Activated T-helper 17 cell treated with anti-CD3 and anti-CD28 coated beads, Interleukin-2, amount 50 U/mL, for 72 hours (primary cell): Measurements from ENCODE around the gene SPOCD1. TPM values are rescaled to one million over a fixed set of nuclear protein-coding genes. Genes with fewer than 3 reads are reported as not detected.

Source experiments
- ATAC-seq: fragments of 150-1000 bp; cut with Tn5 transposase; replicated peaks from 2 replicates; pipeline ENCODE4 v1.10.0; 2021; ENCODE audit warnings: mild to moderate bottlenecking, moderate library complexity
- H3K27ac Mint-ChIP-seq: one replicate; pipeline ENCODE4 v1.8.0; 2022; ENCODE audit warnings: mixed read lengths
- H3K27me3 Mint-ChIP-seq: one replicate; pipeline ENCODE4 v1.8.0; 2022; ENCODE audit warnings: mixed read lengths
- H3K36me3 Mint-ChIP-seq: one replicate; pipeline ENCODE4 v1.8.0; 2022; ENCODE audit warnings: low read depth, mild to moderate bottlenecking, mixed read lengths
- H3K4me1 Mint-ChIP-seq: one replicate; pipeline ENCODE4 v1.8.0; 2022; ENCODE audit warnings: mixed read lengths
- H3K4me3 Mint-ChIP-seq: one replicate; pipeline ENCODE4 v1.8.0; 2022; ENCODE audit warnings: mild to moderate bottlenecking, mixed read lengths
- H3K9me3 Mint-ChIP-seq: one replicate; pipeline ENCODE4 v1.8.0; 2022; ENCODE audit warnings: mixed read lengths
- total RNA-seq, 2 donors: library from RNA; stranded (reverse); gene quantifications; one replicate each; pipeline ENCODE4 v1.2.3, GENCODE V29; 2022

Gene SPOCD1
- total RNA-seq, 2 donors from 2014 or later: 0.84 to 1.8 TPM

GRCh38 chr1:31782421-31783410, 33.1 kb downstream of the SPOCD1 start:
- no peak for ATAC-seq
- Mint-ChIP-seq H3K27ac (peak overlapping the region; percentile 26), H3K4me3 (no peak overlapping the region), H3K36me3 (no peaks in the 10 kb centered on the region), H3K27me3 (no peaks in the 10 kb centered on the region), H3K4me1 (peaks cover 3% of the 10 kb centered on the region), H3K9me3 (no peaks in the 10 kb centered on the region)

DNA sequence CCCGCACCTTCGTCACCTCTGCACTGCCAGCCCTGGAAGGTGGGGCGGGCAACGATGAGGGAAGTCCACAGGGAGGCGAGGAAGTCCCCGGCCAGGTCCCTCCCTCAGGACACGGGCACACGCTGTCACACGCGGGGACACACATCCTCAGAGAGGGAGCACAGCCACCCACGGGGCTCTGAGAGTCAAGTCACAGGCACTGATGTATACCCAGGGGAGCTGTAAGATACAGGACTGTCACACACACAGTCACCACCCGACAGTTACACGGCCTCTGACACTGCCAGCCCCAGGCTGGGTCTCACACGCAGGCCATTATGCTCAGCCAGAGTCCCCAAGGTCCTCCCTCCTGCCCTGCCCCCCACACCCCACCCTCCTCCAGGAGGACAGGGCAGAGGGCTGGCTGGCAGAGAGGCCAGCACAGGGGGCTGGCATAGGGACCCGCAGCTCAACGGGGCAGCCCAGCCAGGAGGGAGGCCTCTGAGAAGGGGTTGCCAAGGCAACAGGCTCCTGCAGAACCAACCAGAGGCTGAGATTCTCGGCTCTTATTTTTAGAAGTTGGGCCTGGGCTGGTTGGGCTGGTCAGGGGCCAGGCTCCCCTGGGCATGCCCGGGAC, 34.0 kb downstream of the SPOCD1 start:
- H3K27me3 Mint-ChIP-seq: peaks cover 5% of the 10 kb centered on the region
- H3K4me3 Mint-ChIP-seq: no peak overlapping the region
- ATAC-seq: peak; percentile 60
- peak overlapping the region; percentile 26 for H3K27ac Mint-ChIP-seq
- H3K9me3 Mint-ChIP-seq: no peaks in the 10 kb centered on the region
- H3K36me3 Mint-ChIP-seq: no peaks in the 10 kb centered on the region
- H3K4me1 Mint-ChIP-seq: no peaks in the 10 kb centered on the region

DNA sequence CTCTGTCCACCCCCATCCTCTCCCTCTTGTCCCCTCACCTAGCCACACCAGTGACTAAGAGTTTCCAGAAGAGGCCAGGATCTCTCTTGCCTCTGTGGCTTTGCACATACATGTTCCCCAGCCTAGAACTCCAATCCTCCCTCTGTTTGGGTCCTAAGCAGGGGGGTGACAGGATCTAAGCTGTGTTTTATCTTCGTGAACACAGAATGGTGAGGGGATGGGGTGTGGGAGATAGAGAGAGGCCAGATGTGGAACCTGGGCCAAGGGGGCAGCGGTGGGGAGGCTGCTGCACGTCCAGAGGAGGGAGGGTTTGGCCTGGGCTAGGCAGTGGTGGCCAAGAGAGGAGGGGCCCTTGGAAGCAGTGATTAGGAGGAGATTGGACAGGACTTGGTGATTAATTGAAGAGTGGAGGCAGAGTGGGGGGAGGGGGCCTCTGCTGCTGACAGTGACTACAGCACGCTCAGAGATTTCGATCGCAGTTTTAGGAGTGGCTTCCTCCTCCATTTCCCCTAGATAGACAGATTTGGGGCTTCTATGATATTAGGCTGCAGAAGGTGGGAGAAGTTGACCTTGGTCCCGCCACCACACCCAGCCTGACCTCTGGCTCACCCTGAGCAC, 34.6 kb downstream of the SPOCD1 start:
- Mint-ChIP-seq H3K36me3 (no peaks in the 10 kb centered on the region), H3K27me3 (peaks cover 11% of the 10 kb centered on the region), H3K4me1 (no peaks in the 10 kb centered on the region), H3K4me3 (no peak overlapping the region), H3K9me3 (no peaks in the 10 kb centered on the region), H3K27ac (no peak overlapping the region)
- peak; percentile 3 for ATAC-seq

DNA sequence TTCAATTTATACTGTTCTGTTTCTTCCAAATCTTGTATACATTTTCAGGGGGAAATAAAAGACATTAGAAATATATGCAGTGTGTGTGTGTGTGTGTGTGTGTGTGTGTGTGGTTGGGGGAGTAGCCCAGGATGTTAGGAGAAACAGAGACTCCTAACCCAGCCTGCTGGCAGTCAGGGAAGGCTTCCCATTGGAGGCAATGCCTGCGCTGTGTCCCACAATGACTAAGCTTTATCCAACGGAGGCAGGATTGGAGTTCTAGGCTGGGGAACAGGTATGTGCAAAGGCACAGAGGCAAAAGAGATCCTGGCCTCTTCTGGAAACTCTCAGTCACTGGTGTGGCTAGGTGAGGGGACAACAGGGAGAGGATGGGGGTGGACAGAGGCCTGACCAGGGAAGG, 35.2 kb downstream of the SPOCD1 start:
- Mint-ChIP-seq H3K4me3 (no peak overlapping the region), H3K27me3 (peaks cover 12% of the 10 kb centered on the region), H3K9me3 (no peaks in the 10 kb centered on the region), H3K27ac (no peak overlapping the region), H3K4me1 (no peaks in the 10 kb centered on the region), H3K36me3 (no peaks in the 10 kb centered on the region)
- ATAC-seq: no peak

DNA sequence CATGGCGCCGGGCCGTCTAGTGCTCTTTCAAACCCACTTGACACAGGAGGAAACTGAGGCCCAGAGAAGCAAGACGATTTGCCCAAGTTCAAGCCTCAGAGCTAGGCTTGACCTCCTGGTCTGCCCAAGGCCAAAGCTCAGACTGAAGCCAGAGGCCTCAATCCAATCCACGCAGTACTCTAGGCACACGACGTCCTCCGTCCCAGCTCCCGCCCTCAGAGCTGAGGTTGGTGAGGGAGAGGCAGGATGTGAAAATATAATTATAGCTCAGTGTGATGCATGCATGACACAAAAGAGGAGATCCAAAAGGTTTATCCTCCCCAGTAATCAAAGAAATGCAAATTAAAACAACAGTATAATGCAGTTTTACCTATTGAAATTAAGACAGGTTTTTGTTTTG, 36.1 kb downstream of the SPOCD1 start:
- H3K27ac Mint-ChIP-seq: no peak overlapping the region
- H3K27me3 Mint-ChIP-seq: peaks cover 16% of the 10 kb centered on the region
- H3K4me3 Mint-ChIP-seq: no peak overlapping the region
- H3K4me1 Mint-ChIP-seq: no peaks in the 10 kb centered on the region
- no peaks in the 10 kb centered on the region for H3K36me3 Mint-ChIP-seq
- H3K9me3 Mint-ChIP-seq: no peaks in the 10 kb centered on the region
- ATAC-seq: no peak

DNA sequence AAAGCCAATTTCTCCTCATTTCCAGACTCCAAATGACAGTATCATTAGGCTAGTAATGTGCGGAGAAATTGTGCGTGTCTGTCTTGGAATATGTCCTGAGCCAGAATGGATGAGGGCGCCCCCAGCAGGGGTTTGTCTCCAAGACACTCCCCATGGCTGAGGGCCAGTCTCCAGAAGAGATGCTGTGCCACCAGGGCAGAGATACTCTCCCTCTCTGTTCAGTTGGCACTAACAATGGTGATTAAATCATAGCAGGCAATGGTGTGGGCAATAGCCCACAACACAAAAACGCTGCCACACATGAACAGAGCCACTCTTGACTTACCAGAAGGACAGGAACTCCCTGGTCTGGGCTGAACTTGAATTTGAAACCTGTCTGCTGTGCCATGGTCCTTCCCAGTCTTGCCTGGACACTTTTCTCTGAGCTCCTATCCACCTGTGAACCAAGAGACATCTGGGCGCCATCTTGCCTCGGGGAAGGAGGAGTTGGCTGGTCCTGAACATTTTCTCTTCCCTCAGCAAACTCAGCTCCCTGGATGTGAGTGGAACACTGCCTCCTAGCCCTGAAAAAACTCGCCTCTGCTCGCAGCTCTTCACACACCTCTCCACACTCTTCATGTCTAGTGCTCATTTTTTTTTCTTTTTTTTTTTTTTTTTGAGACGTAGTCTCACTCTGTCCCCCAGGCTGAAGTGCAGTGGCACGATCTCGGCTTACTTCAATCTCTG, 36.9 kb downstream of the SPOCD1 start:
- no peak for ATAC-seq
- H3K27ac Mint-ChIP-seq: no peak overlapping the region
- no peak overlapping the region for H3K4me3 Mint-ChIP-seq
- H3K9me3 Mint-ChIP-seq: no peaks in the 10 kb centered on the region
- H3K27me3 Mint-ChIP-seq: peaks cover 24% of the 10 kb centered on the region
- H3K4me1 Mint-ChIP-seq: peaks cover 7% of the 10 kb centered on the region
- no peaks in the 10 kb centered on the region for H3K36me3 Mint-ChIP-seq

DNA sequence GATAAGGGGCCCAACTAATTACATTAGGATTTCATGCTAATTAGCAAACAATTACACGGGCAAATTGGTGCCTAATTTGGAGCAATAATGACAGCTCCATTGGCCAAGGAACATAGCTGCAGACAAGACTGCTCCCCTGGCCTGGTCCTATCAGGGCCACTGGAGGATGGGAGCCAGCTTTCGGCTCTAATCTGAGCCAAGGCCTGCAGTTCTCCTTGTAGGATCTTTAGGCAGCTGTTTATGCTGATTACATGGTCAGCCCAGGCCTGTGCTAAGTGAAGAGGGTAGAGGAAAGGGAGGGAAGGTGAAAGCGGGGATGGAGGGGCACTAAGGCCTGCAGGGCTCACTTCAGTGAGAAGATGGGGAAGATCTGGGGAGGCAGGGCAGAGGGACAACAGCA, 39.3 kb downstream of the SPOCD1 start:
- H3K27me3 Mint-ChIP-seq: peaks cover 31% of the 10 kb centered on the region
- H3K4me3 Mint-ChIP-seq: no peak overlapping the region
- H3K9me3 Mint-ChIP-seq: no peaks in the 10 kb centered on the region

GRCh38 chr1:31776032-31776431, 39.8 kb downstream of the SPOCD1 start:
- H3K36me3 Mint-ChIP-seq: peaks cover 6% of the 10 kb centered on the region

More for the DNA sequence above, 39.3 kb downstream of the SPOCD1 start:
- H3K36me3 Mint-ChIP-seq: peaks cover 6% of the 10 kb centered on the region
- H3K4me1 Mint-ChIP-seq: peaks cover 18% of the 10 kb centered on the region
- no peak overlapping the region for H3K27ac Mint-ChIP-seq
- ATAC-seq: no peak

DNA sequence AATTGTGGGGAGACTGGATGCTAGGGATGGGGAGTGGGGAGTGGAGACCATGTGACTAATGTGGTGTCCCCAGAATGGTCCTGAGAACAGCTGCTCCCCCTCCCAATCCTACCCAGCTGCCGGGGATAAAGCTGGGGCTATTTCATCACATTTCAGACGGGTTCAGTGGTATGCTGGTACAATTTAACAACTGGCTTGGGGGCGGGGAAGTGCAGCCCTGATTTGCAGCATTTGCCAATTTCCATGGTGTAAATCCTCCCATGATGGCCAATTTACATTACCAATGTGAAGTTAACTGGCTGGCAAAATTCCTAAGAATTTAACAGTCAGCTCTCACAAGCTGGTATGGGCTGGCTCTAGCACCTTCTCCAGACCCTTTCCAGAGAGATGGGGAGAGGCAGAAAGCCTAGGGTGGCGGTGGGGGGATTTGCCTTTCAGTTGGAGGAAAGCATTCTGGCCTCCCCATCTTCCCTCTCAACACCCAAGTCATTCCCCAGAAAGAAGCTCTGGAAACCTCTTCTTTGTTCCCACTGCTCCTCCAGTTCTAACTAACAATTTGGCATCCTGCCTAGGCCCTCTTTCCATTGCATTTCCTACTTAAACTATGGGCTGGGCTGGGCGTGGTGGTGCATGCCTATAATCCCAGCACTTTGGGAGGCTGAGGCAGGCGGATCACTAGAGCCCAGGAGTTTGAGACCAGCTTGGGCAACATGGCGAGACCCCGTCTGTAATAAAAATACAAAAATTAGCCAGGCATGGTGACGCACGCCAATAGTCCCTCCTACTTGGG, 40.4 kb downstream of the SPOCD1 start:
- ATAC-seq: no peak
- H3K27ac Mint-ChIP-seq: no peak overlapping the region
- H3K27me3 Mint-ChIP-seq: peaks cover 31% of the 10 kb centered on the region
- H3K4me3 Mint-ChIP-seq: no peak overlapping the region
- H3K4me1 Mint-ChIP-seq: peaks cover 27% of the 10 kb centered on the region
- H3K36me3 Mint-ChIP-seq: peaks cover 6% of the 10 kb centered on the region
- no peaks in the 10 kb centered on the region for H3K9me3 Mint-ChIP-seq

More at GRCh38 chr1:31776032-31776431, 39.8 kb downstream of the SPOCD1 start:
- ATAC-seq: no peak
- Mint-ChIP-seq H3K4me1 (peaks cover 22% of the 10 kb centered on the region), H3K9me3 (no peaks in the 10 kb centered on the region), H3K27ac (no peak overlapping the region), H3K27me3 (peaks cover 31% of the 10 kb centered on the region), H3K4me3 (no peak overlapping the region)

DNA sequence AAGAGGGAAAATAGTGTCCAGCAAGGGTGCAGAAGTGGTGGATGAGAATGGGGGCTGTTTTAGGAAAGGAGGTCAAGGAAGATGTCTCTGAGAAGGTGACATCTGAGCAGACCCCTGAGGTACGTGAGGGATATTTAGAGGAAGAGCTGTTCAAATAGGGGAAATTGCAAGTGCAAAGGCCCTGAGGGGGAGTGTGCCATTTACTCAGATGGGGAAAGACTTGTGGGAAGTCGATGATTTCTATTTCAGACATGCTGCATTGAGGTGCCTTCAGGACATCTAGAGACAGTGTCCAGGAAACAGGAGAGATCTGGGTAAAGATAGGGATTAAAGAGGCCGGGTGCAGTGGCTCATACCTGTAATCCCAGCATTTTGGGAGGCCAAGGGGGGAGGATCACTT, 41.3 kb downstream of the SPOCD1 start:
- H3K36me3 Mint-ChIP-seq: peaks cover 6% of the 10 kb centered on the region
- peaks cover 29% of the 10 kb centered on the region for H3K4me1 Mint-ChIP-seq
- H3K4me3 Mint-ChIP-seq: peak overlapping the region; percentile 95
- H3K27me3 Mint-ChIP-seq: peaks cover 31% of the 10 kb centered on the region
- peak overlapping the region; percentile 53 for H3K27ac Mint-ChIP-seq
- H3K9me3 Mint-ChIP-seq: no peaks in the 10 kb centered on the region
- ATAC-seq: no peak

DNA sequence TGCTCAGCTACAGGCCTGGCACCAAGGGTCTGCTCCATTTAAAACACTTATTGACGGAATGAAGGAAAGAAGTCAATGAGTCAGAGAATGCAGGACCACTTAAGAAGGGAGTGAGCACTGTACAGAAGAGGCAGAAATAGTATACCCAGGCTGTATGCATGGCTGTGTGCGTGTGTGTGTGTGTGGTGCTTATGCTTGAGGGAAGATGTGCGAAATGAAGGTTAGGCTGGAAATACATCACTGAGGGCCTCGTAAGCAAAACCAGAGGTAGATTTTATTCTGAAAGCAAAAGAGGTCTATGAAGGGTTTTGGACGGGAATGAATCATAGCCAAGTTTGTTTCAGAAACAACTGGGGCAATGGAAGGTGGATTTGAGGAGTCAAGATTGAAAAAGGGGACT, 42.0 kb downstream of the SPOCD1 start:
- H3K36me3 Mint-ChIP-seq: peaks cover 6% of the 10 kb centered on the region
- H3K9me3 Mint-ChIP-seq: no peaks in the 10 kb centered on the region
- H3K27ac Mint-ChIP-seq: peak overlapping the region; percentile 53
- H3K27me3 Mint-ChIP-seq: peaks cover 31% of the 10 kb centered on the region
- peak overlapping the region; percentile 95 for H3K4me3 Mint-ChIP-seq
- peaks cover 35% of the 10 kb centered on the region for H3K4me1 Mint-ChIP-seq
- ATAC-seq: peak; percentile 16

DNA sequence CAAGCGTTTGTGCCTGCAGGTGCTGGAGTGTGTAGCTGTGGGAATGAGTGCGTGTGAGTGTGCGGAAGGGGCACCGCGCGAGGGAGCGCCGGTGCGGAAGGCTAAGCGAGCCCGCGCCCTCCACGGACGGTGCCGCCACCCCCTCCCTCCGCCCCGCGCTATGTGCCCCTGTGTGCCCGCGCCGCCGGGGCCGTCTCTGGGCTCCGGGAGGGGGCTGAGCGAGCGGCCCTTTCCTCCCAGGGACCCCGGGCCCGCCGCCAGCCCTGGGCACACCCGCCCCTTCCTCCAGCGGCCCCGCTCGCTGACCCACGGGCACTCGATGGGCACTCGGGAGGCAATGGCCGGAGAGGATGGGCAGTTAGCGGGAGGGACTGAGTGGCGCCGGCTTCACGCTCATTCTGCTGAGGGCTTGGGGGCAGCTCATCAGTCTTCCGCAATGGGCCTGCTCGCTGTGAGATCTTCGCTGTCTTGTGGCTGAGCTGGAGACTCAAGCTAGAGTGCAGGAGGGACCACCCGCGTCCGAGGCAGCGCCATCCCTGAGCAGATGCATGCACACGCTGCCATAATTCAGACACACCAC, 43.1 kb downstream of the SPOCD1 start:
- ATAC-seq: no peak
- Mint-ChIP-seq H3K27me3 (peaks cover 31% of the 10 kb centered on the region), H3K4me3 (peak overlapping the region; percentile 95), H3K27ac (peak overlapping the region; percentile 95), H3K9me3 (no peaks in the 10 kb centered on the region), H3K4me1 (peaks cover 43% of the 10 kb centered on the region), H3K36me3 (peaks cover 6% of the 10 kb centered on the region)

GRCh38 chr1:31771891-31772668, 43.7 kb downstream of the SPOCD1 start:
- peak; percentile 79 for ATAC-seq
- no peaks in the 10 kb centered on the region for H3K9me3 Mint-ChIP-seq
- H3K27me3 Mint-ChIP-seq: peaks cover 26% of the 10 kb centered on the region
- peak overlapping the region; percentile 95 for H3K4me3 Mint-ChIP-seq
- peaks cover 43% of the 10 kb centered on the region for H3K4me1 Mint-ChIP-seq
- peaks cover 6% of the 10 kb centered on the region for H3K36me3 Mint-ChIP-seq
- H3K27ac Mint-ChIP-seq: peak overlapping the region; percentile 95
